Endothelial cell of umbilical vein (primary cell): ENCODE results near the gene AHRR. TPM values are rescaled to one million over a fixed set of nuclear protein-coding genes. Genes with fewer than 3 reads are reported as not detected.
A peak's percentile ranks its signal among the peaks of the same experiment; 100 is the strongest.

ENCODE experiments used
- BruUV-seq: library from RNA; stranded (reverse); fragments of 400-500 nt; replicated peaks from 2 replicates; lab custom pipeline; 2021; lab: Mats Ljungman, UMichigan
- CTCF ChIA-PET: fragments of 300-600, 350-600 bp; sonication (Branson Sonifier 250); formaldehyde crosslinking; loops from one replicate; lab custom pipeline; 2021; ENCODE audit warnings: antibody characterized with exemption, inconsistent platforms; lab: Charles Lee
- POLR2A ChIA-PET: fragments of 300-600, 350-600 bp; sonication (Branson Sonifier 250); formaldehyde crosslinking; loops from one replicate; lab custom pipeline; 2021; ENCODE audit warnings: antibody characterized with exemption, inconsistent platforms; lab: Charles Lee
- DNase-seq: peaks from one replicate; pipeline ENCODE4 v3.0.0-alpha.2; 2011; ENCODE audit warnings: low read depth, low spot score
- FAIRE-seq: peaks from 2 replicates; lab custom pipeline; 2011; peaks lifted over from hg19 to GRCh38; lab: Jason Lieb, UNC
- H2AFZ ChIP-seq: 2 replicates; pipeline ENCODE4 v1.6.0; 2012; ENCODE audit warnings: low read depth, low read length, control low read depth, inconsistent platforms
- H3K27ac ChIP-seq: 2 replicates; pipeline ENCODE4 v1.5.1; 2011; ENCODE audit warnings: low read depth, mild to moderate bottlenecking, control low read depth, low read length, moderate library complexity; ENCODE audit not compliant: insufficient read depth
- H3K27me3 ChIP-seq, 2 experiments: 2 replicates each; pipeline versions ENCODE4 v1.6.0 to v1.6.1; 2011; ENCODE audit warnings: low read length in 2 of 2, mixed read lengths in 1 of 2; ENCODE audit not compliant: control insufficient read depth in 2 of 2, insufficient read depth in 2 of 2
- H3K36me3 ChIP-seq, 2 experiments: 2 replicates in 1 of 2; 3 replicates in 1 of 2; pipeline ENCODE4 v1.5.1; 2011; ENCODE audit warnings: low read length in 2 of 2, mild to moderate bottlenecking in 1 of 2, moderate library complexity in 1 of 2; ENCODE audit not compliant: control insufficient read depth in 2 of 2, insufficient read depth in 2 of 2; ENCODE audit errors: extremely low read depth in 1 of 2
- H3K4me1 ChIP-seq: 3 replicates; pipeline ENCODE4 v1.5.1; 2011; ENCODE audit warnings: mild to moderate bottlenecking, low read length; ENCODE audit not compliant: control insufficient read depth, insufficient read depth; ENCODE audit errors: extremely low read depth
- H3K4me2 ChIP-seq: 2 replicates; pipeline ENCODE4 v1.6.1; 2011; ENCODE audit warnings: low read length, control low read depth, mixed read lengths; ENCODE audit not compliant: insufficient read depth
- H3K4me3 ChIP-seq, 3 experiments: fragments of 200-600 bp in 1 of 3; sonication (generic), shearing (Covaris generic) in 1 of 3; replicated peaks in 1 of 3; 2 replicates each; pipeline ENCODE4 v1.5.1; 2011 to 2016; ENCODE audit warnings: control low read depth in 3 of 3, low read length in 3 of 3, mild to moderate bottlenecking in 2 of 3, inconsistent platforms in 1 of 3, low read depth in 1 of 3, moderate library complexity in 1 of 3; ENCODE audit not compliant: insufficient read depth in 1 of 3
- H3K79me2 ChIP-seq: 2 replicates; pipeline ENCODE4 v1.6.0; 2012; ENCODE audit warnings: low read length, inconsistent platforms; ENCODE audit not compliant: control insufficient read depth, insufficient read depth
- H3K9ac ChIP-seq: replicated peaks from 2 replicates; pipeline ENCODE3; 2011; ENCODE audit warnings: low read length, control low read depth; ENCODE audit not compliant: insufficient read depth; ENCODE audit errors: extremely low read depth
- H3K9me1 ChIP-seq: replicated peaks from 3 replicates; pipeline ENCODE4 v1.6.0; 2011; ENCODE audit warnings: mild to moderate bottlenecking, low read length; ENCODE audit not compliant: control insufficient read depth, insufficient read depth; ENCODE audit errors: extremely low read depth
- H3K9me3 ChIP-seq: replicated peaks from 2 replicates; pipeline ENCODE4 v1.5.1; 2012; ENCODE audit warnings: low read length, inconsistent platforms; ENCODE audit not compliant: control insufficient read depth, insufficient read depth
- H4K20me1 ChIP-seq: replicated peaks from 2 replicates; pipeline ENCODE3; 2011; ENCODE audit warnings: mild to moderate bottlenecking, low read length; ENCODE audit not compliant: control insufficient read depth, insufficient read depth; ENCODE audit errors: extremely low read depth
- CTCF ChIP-seq, 2 donors: IDR thresholded peaks; 1 replicate in 1 of 2; 2 replicates in 1 of 2; pipeline ENCODE4 v1.5.1; 2011; ENCODE audit warnings: low read length in 2 of 2, mild to moderate bottlenecking in 2 of 2, moderate library complexity in 2 of 2, control low read depth in 1 of 2, inconsistent platforms in 1 of 2, low read depth in 1 of 2; ENCODE audit not compliant: insufficient read depth in 1 of 2; ENCODE audit errors: extremely low read depth in 1 of 2
- EZH2 ChIP-seq: IDR thresholded peaks from 2 replicates; pipeline ENCODE4 v1.6.1; 2012; ENCODE audit warnings: borderline replicate concordance, low read depth, mild to moderate bottlenecking, moderate library complexity, low read length, inconsistent platforms; ENCODE audit not compliant: severe bottlenecking
- FOS ChIP-seq: IDR thresholded peaks from 2 replicates; pipeline ENCODE4 v1.6.1; 2011; ENCODE audit warnings: mild to moderate bottlenecking, low read length, moderate library complexity, borderline replicate concordance; ENCODE audit not compliant: insufficient read depth
- GATA2 ChIP-seq: IDR thresholded peaks from 2 replicates; pipeline ENCODE4 v1.7.0; 2011; ENCODE audit warnings: low read depth, mild to moderate bottlenecking, moderate library complexity, mixed read lengths, low read length; ENCODE audit not compliant: insufficient read length, insufficient read depth
- POLR2A ChIP-seq: IDR thresholded peaks from 2 replicates; pipeline ENCODE4 v1.6.1; 2012; ENCODE audit warnings: low read depth, mild to moderate bottlenecking, control low read depth, low read length
- POLR2AphosphoS5 ChIP-seq: IDR thresholded peaks from 2 replicates; pipeline ENCODE4 v1.6.1; 2012; ENCODE audit warnings: low read depth, mild to moderate bottlenecking, control low read depth, low read length, moderate library complexity; ENCODE audit not compliant: insufficient read depth
- dilution Hi-C: fragments of 300-500 bp; cut with MboI; formaldehyde crosslinking; loops from one replicate; pipeline ENCODE4 v1.15.0; 2019; ENCODE audit warnings: low sequenced_read_pairs; ENCODE audit not compliant: extremely low pct_ligation_motif_present
- intact Hi-C: fragments of 100-400 bp; cut with micrococcal nuclease; formaldehyde crosslinking; loops from one replicate; pipeline ENCODE4 v1.10.0; 2022
- polyA plus RNA-seq, 4 experiments: library from polyadenylated mRNA; depleted of rRNA in 3 of 4; stranded (reverse) in 3 of 4; unstranded in 1 of 4; fragments of >200 nt; gene quantifications; 2 replicates each; pipeline versions ENCODE4 v1.2.1 to v1.2.3, GENCODE V29; 2011 to 2012; ENCODE audit warnings: missing spikeins in 1 of 4
- total RNA-seq: library from RNA; stranded (reverse); gene quantifications from 2 replicates; pipeline ENCODE4 v1.2.3, GENCODE V29; 2021
- TF ChIP-seq, protein P1 (sequence below): IDR thresholded peaks from 2 replicates; pipeline ENCODE4 v1.6.1; 2011; ENCODE audit not compliant: insufficient read depth, insufficient read length

The AHRR gene
- total and polyA plus RNA-seq, 2 donors (not counting 3 experiments of a cell fraction or from before 2014, with no cell fraction given): 3.1 to 7.3 TPM

GRCh38 chr5:431001-431710 lies 109.6 kb downstream of the AHRR start:
- CTCF ChIA-PET: interaction anchor here (0.6 to 7.1 kb wide), 18 partner anchors 14 to 243 kb away, joined by 3 to 94 read pairs (median 4); partner anchors contain the start of genes AHRR and PDCD6
- DNase-seq (peak; percentile 50), FAIRE-seq (peak; percentile 74)
- Histone ChIP-seq H3K4me1 (no peaks in the 10 kb centered on the region), H3K9me3 (no peaks in the 10 kb centered on the region), H3K4me3 (no peak overlapping the region), H3K36me3 (no peaks in the 10 kb centered on the region), H3K4me2 (no peak overlapping the region), H3K27ac (no peak overlapping the region), H3K79me2 (no peaks in the 10 kb centered on the region), H4K20me1 (no peaks in the 10 kb centered on the region), H3K9me1 (no peaks in the 10 kb centered on the region), H2AFZ (no peak overlapping the region), H3K27me3 (no peaks in the 10 kb centered on the region), H3K9ac (no peak overlapping the region)
- POLR2A ChIA-PET: interaction anchor here (0.7 kb wide), 1 partner anchor 14 kb away, joined by 6 read pairs; no protein-coding TSS in a partner anchor
- intact Hi-C loops (loop anchor here (1.0 to 2.0 kb wide), 2 partner anchors 114 to 242 kb away; no protein-coding TSS in a partner anchor), dilution Hi-C loops (no loop called here)
- TF ChIP-seq CTCF (IDR thresholded peaks at IDR 0.05; ENCODE audit: extremely low read depth in 1 of 2, insufficient read depth in 1 of 2, low read depth in 1 of 2, low read length in 2 of 2): peak; percentile 79 to 92
- TF ChIP-seq EZH2: no peak
- TF ChIP-seq, protein P1, sequence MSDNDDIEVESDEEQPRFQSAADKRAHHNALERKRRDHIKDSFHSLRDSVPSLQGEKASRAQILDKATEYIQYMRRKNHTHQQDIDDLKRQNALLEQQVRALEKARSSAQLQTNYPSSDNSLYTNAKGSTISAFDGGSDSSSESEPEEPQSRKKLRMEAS: peak; percentile 15
- TF ChIP-seq POLR2A: no peak
- TF ChIP-seq FOS: no peak
- TF ChIP-seq GATA2: no peak
- no peak for TF ChIP-seq POLR2AphosphoS5
- no TSS peak for BruUV-seq
